Measurements from ENCODE around the gene BBS10.
"Not testable (repeated sequence)": the region's sequence is repeated elsewhere in the genome, so short reads cannot be mapped to it uniquely, and the experiment has no call there.

Gene BBS10

GRCh38 chr12:76329606-76330005, 18.6 kb downstream of the BBS10 start:
- Histone ChIP-seq H3K27ac (ENCODE audit: low read length) (no peak overlapping the region), H3K4me1 (ENCODE audit: control insufficient read depth in 1 of 2, insufficient read depth in 2 of 2, low read length in 2 of 2) (no peaks in the 10 kb centered on the region), H3K27me3 (ENCODE audit: low read depth, low read length) (no peaks in the 10 kb centered on the region)

GRCh38 chr12:76329159-76329558, 19.1 kb downstream of the BBS10 start:
- H3K27ac ChIP-seq (ENCODE audit: low read length) = no peak overlapping the region
- no peaks in the 10 kb centered on the region for H3K36me3 ChIP-seq (ENCODE audit: control insufficient read depth in 1 of 2, insufficient read depth in 2 of 2, low read length in 2 of 2)
- H3K9me3 ChIP-seq (ENCODE audit: control insufficient read depth in 1 of 2, low read length in 2 of 2) = no peaks in the 10 kb centered on the region
- no peak overlapping the region for H3K4me3 ChIP-seq (ENCODE audit: low read depth in 1 of 2, low read length in 2 of 2)
- no peaks in the 10 kb centered on the region for H3K27me3 ChIP-seq (ENCODE audit: low read depth, low read length)
- H3K4me1 ChIP-seq (ENCODE audit: control insufficient read depth in 1 of 2, insufficient read depth in 2 of 2, low read length in 2 of 2) = no peaks in the 10 kb centered on the region

More at GRCh38 chr12:76329606-76330005, 18.6 kb downstream of the BBS10 start:
- no peaks in the 10 kb centered on the region for H3K36me3 ChIP-seq (ENCODE audit: control insufficient read depth in 1 of 2, insufficient read depth in 2 of 2, low read length in 2 of 2)
- H3K4me3 ChIP-seq (ENCODE audit: low read depth in 1 of 2, low read length in 2 of 2) = no peak overlapping the region
- no peaks in the 10 kb centered on the region for H3K9me3 ChIP-seq (ENCODE audit: control insufficient read depth in 1 of 2, low read length in 2 of 2)

- not testable (repeated sequence) for H3K27ac ChIP-seq (ENCODE audit: low read length); H3K4me3 ChIP-seq (ENCODE audit: low read depth in 1 of 2, low read length in 2 of 2)
Measured at GRCh38 chr12:76319595-76320319, 28.5 kb downstream of the BBS10 start.

GRCh38 chr12:76318773-76319594, 29.2 kb downstream of the BBS10 start:
- no peaks in the 10 kb centered on the region for H3K9me3 ChIP-seq (ENCODE audit: control insufficient read depth in 1 of 2, low read length in 2 of 2)
- H3K4me3 ChIP-seq (ENCODE audit: low read depth in 1 of 2, low read length in 2 of 2) = no peak overlapping the region
- H3K27ac ChIP-seq (ENCODE audit: low read length) = no peak overlapping the region
- no peaks in the 10 kb centered on the region for H3K4me1 ChIP-seq (ENCODE audit: control insufficient read depth in 1 of 2, insufficient read depth in 2 of 2, low read length in 2 of 2)
- no peaks in the 10 kb centered on the region for H3K36me3 ChIP-seq (ENCODE audit: control insufficient read depth in 1 of 2, insufficient read depth in 2 of 2, low read length in 2 of 2)
- no peaks in the 10 kb centered on the region for H3K27me3 ChIP-seq (ENCODE audit: low read depth, low read length)

More at GRCh38 chr12:76319595-76320319, 28.5 kb downstream of the BBS10 start:
- not testable (repeated sequence) for H3K9me3 ChIP-seq (ENCODE audit: control insufficient read depth in 1 of 2, low read length in 2 of 2); H3K36me3 ChIP-seq (ENCODE audit: control insufficient read depth in 1 of 2, insufficient read depth in 2 of 2, low read length in 2 of 2); H3K27me3 ChIP-seq (ENCODE audit: low read depth, low read length); H3K4me1 ChIP-seq (ENCODE audit: control insufficient read depth in 1 of 2, insufficient read depth in 2 of 2, low read length in 2 of 2)

GRCh38 chr12:76317976-76318375, 30.2 kb downstream of the BBS10 start:
- Histone ChIP-seq H3K27ac (ENCODE audit: low read length) (no peak overlapping the region), H3K4me1 (ENCODE audit: control insufficient read depth in 1 of 2, insufficient read depth in 2 of 2, low read length in 2 of 2) (no peaks in the 10 kb centered on the region), H3K4me3 (ENCODE audit: low read depth in 1 of 2, low read length in 2 of 2) (no peak overlapping the region), H3K36me3 (ENCODE audit: control insufficient read depth in 1 of 2, insufficient read depth in 2 of 2, low read length in 2 of 2) (no peaks in the 10 kb centered on the region), H3K9me3 (ENCODE audit: control insufficient read depth in 1 of 2, low read length in 2 of 2) (no peaks in the 10 kb centered on the region), H3K27me3 (ENCODE audit: low read depth, low read length) (no peaks in the 10 kb centered on the region)

- H3K9me3 ChIP-seq (ENCODE audit: control insufficient read depth in 1 of 2, low read length in 2 of 2) = no peaks in the 10 kb centered on the region
- H3K27ac ChIP-seq (ENCODE audit: low read length) = no peak overlapping the region
- no peaks in the 10 kb centered on the region for H3K27me3 ChIP-seq (ENCODE audit: low read depth, low read length)
- H3K4me3 ChIP-seq (ENCODE audit: low read depth in 1 of 2, low read length in 2 of 2) = no peak overlapping the region
- no peaks in the 10 kb centered on the region for H3K36me3 ChIP-seq (ENCODE audit: control insufficient read depth in 1 of 2, insufficient read depth in 2 of 2, low read length in 2 of 2)
- no peaks in the 10 kb centered on the region for H3K4me1 ChIP-seq (ENCODE audit: control insufficient read depth in 1 of 2, insufficient read depth in 2 of 2, low read length in 2 of 2)
Measured at GRCh38 chr12:76316468-76316867, 31.7 kb downstream of the BBS10 start.

GRCh38 chr12:76313299-76313698, 34.9 kb downstream of the BBS10 start:
- H3K36me3 ChIP-seq (ENCODE audit: control insufficient read depth in 1 of 2, insufficient read depth in 2 of 2, low read length in 2 of 2) = no peaks in the 10 kb centered on the region
- H3K27ac ChIP-seq (ENCODE audit: low read length) = no peak overlapping the region

GRCh38 chr12:76312315-76312714, 35.9 kb downstream of the BBS10 start:
- Histone ChIP-seq H3K9me3 (ENCODE audit: control insufficient read depth in 1 of 2, low read length in 2 of 2) (no peaks in the 10 kb centered on the region), H3K27ac (ENCODE audit: low read length) (no peak overlapping the region), H3K4me1 (ENCODE audit: control insufficient read depth in 1 of 2, insufficient read depth in 2 of 2, low read length in 2 of 2) (no peaks in the 10 kb centered on the region), H3K36me3 (ENCODE audit: control insufficient read depth in 1 of 2, insufficient read depth in 2 of 2, low read length in 2 of 2) (no peaks in the 10 kb centered on the region), H3K27me3 (ENCODE audit: low read depth, low read length) (no peaks in the 10 kb centered on the region), H3K4me3 (ENCODE audit: low read depth in 1 of 2, low read length in 2 of 2) (no peak overlapping the region)

More at GRCh38 chr12:76313299-76313698, 34.9 kb downstream of the BBS10 start:
- H3K9me3 ChIP-seq (ENCODE audit: control insufficient read depth in 1 of 2, low read length in 2 of 2) = no peaks in the 10 kb centered on the region
- H3K4me1 ChIP-seq (ENCODE audit: control insufficient read depth in 1 of 2, insufficient read depth in 2 of 2, low read length in 2 of 2) = no peaks in the 10 kb centered on the region
- H3K27me3 ChIP-seq (ENCODE audit: low read depth, low read length) = no peaks in the 10 kb centered on the region
- no peak overlapping the region for H3K4me3 ChIP-seq (ENCODE audit: low read depth in 1 of 2, low read length in 2 of 2)

- Histone ChIP-seq H3K27ac (ENCODE audit: low read length) (no peak overlapping the region), H3K4me1 (ENCODE audit: control insufficient read depth in 1 of 2, insufficient read depth in 2 of 2, low read length in 2 of 2) (no peaks in the 10 kb centered on the region), H3K27me3 (ENCODE audit: low read depth, low read length) (no peaks in the 10 kb centered on the region), H3K36me3 (ENCODE audit: control insufficient read depth in 1 of 2, insufficient read depth in 2 of 2, low read length in 2 of 2) (no peaks in the 10 kb centered on the region), H3K4me3 (ENCODE audit: low read depth in 1 of 2, low read length in 2 of 2) (no peak overlapping the region), H3K9me3 (ENCODE audit: control insufficient read depth in 1 of 2, low read length in 2 of 2) (no peaks in the 10 kb centered on the region)
Measured at GRCh38 chr12:76311796-76312195, 36.4 kb downstream of the BBS10 start.

GRCh38 chr12:76310110-76310509, 38.1 kb downstream of the BBS10 start:
- no peaks in the 10 kb centered on the region for H3K27me3 ChIP-seq (ENCODE audit: low read depth, low read length)
- no peaks in the 10 kb centered on the region for H3K9me3 ChIP-seq (ENCODE audit: control insufficient read depth in 1 of 2, low read length in 2 of 2)
- no peaks in the 10 kb centered on the region for H3K36me3 ChIP-seq (ENCODE audit: control insufficient read depth in 1 of 2, insufficient read depth in 2 of 2, low read length in 2 of 2)
- no peaks in the 10 kb centered on the region for H3K4me1 ChIP-seq (ENCODE audit: control insufficient read depth in 1 of 2, insufficient read depth in 2 of 2, low read length in 2 of 2)
- H3K27ac ChIP-seq (ENCODE audit: low read length) = no peak overlapping the region
- no peak overlapping the region for H3K4me3 ChIP-seq (ENCODE audit: low read depth in 1 of 2, low read length in 2 of 2)

- H3K4me1 ChIP-seq (ENCODE audit: control insufficient read depth in 1 of 2, insufficient read depth in 2 of 2, low read length in 2 of 2) = no peaks in the 10 kb centered on the region
Measured at GRCh38 chr12:76308866-76309265, 39.3 kb downstream of the BBS10 start.

More at GRCh38 chr12:76308866-76309265, 39.3 kb downstream of the BBS10 start:
- no peaks in the 10 kb centered on the region for H3K9me3 ChIP-seq (ENCODE audit: control insufficient read depth in 1 of 2, low read length in 2 of 2)
- no peaks in the 10 kb centered on the region for H3K36me3 ChIP-seq (ENCODE audit: control insufficient read depth in 1 of 2, insufficient read depth in 2 of 2, low read length in 2 of 2)
- no peaks in the 10 kb centered on the region for H3K27me3 ChIP-seq (ENCODE audit: low read depth, low read length)
- H3K4me3 ChIP-seq (ENCODE audit: low read depth in 1 of 2, low read length in 2 of 2) = no peak overlapping the region
- H3K27ac ChIP-seq (ENCODE audit: low read length) = no peak overlapping the region

Measured in muscle layer of duodenum (tissue), 2 donors.